ELF-1 (cell line): Measurements from ENCODE around the gene KRIT1.
"Not testable (repeated sequence)": the region's sequence is repeated elsewhere in the genome, so short reads cannot be mapped to it uniquely, and the experiment has no call there.

Experiments used
- DNase-seq: peaks from one replicate; pipeline ENCODE4 v3.0.0-alpha.2; 2016; ENCODE audit warnings: low read depth, low spot score

The KRIT1 gene

DNA sequence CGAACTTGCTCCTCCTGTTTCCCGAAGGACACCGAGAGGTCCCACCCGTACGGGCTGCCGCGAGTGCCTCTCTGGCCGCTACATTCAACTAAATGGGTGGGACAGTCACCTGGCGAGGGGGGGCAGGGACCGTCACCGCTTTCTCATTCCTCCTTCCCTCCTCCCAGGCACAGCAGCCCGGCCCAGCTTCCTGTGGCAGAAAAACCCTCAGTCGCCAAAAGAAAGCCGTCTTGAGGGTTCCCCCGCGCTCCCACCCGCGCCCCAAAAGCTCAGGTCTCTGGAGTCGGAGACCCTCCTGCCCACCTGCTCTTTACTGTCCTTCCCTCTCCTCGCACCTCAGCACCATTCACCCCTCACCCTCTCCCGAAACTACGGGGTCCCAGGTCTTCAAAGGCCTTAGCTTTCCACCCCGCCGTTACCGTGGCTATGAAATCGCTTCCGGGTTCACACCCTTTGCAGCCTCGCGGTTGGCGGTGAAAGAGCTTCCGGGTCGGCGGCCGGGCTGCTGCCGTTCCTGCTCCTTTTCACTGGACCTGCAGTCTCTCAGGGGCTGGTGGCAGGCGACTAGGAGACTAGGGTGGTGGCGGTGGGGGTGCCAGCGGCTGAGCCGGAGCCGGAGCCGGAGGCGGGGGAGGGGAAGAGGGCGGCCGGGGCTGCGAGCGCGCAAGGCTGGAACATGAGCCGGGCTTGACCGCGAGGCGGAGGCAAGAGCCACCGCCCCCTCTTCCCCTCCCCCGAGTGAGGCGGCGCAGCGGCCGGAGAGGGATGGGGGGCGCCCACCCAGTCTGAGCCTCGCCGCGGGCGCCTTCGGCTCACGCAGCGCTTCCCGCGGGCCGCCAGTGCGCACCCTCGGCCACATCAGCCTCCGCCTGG, at the start of gene KRIT1, which contains the start of gene ANKIB1:
KRIT1 (minus strand) TSS at position 428 of the 873 bp plus-strand sequence. CDS start 3,779 bp downstream, outside the sequence.
ANKIB1 (plus strand) TSS at position 488 of the 873 bp plus-strand sequence. CDS start 49,005 bp downstream, outside the sequence.
- DNase-seq = peak; percentile 91

DNA sequence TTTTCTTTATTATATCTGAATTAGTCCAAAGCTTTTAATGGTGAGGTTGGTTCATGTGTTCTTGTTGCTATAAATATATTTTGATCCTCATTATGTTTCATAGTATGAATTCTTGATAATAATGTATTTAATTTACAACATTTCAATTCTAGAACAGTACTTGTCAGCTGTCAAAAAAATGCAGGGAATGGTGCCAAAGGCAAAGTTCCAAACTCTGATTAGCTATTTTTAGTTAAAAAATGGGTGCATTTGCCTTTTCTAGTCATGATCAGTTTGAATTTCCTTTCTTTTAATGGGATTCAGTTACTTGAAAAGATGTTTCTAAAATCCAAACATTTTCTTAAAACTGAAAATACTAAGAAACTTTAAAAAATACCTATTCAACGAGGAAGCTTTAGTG, 49.7 kb upstream of the KRIT1 start:
- DNase-seq = no peak

DNA sequence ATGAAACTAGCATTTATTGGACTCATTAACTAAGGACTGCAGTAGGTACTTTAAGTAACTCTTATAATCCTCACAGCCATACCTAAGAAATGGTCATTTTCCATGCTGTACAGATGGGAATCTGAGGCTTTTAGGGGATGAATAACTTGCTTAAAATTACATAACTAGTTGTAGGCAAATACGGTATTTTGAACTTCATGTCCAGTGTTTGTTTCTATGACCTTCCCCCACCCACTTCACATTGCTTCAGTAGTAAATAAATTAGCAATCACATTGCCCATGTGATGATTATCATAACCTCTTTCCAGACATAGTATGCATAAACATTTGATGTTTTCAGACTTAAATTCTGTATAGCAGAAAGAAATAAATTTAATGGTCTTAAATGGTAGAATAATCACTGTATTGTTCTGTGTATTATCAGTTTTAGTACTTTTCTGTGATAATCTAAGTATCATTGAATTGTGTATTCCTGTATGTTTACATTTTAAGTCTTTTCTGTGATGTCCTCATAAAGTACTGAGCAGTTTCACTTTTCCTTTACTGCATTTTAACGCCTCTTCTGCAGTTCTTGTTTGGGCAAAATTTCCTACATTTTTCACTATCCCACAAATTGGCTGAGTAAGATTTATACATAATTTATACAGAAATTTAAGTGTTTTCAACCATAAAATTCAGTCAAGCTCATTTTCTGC, 48.3 kb upstream of the KRIT1 start:
- no peak for DNase-seq

DNA sequence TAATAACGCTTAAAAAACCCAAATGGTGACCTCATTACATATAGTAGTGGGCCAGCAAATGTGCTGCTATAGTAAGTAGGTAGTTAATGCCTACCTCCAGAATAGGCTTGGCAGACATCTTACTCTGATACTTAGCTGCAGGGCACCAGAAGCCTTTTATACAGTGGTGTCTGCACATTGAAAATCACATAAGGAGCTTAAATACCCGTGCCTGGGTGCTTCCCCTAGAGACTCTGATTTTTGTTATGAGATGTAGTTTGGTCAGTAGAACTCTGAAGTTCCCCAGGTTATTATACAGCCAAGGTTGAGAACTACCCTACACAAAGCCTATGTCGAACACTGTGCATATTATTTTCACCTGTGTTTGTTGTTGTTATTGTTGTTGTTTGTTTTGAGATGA, 47.3 kb upstream of the KRIT1 start:
- no peak for DNase-seq

DNA sequence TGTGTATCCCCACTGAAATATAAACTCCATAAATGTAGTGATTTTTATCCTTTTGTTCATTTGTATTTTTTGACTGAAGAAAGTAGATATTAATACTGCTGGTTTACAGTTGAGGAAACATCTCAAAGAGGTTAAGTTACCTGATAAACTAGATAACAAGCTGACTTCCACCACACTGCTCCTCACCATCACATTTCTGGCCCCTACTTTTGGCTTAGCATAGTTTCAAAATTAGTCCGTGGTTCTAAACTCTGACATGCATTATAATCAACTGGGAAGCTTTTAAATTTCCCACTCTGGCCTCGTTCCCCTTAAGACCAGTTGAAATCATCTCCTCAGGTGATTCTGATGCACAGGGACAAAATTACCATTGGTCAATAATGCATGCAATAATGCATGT, 43.6 kb upstream of the KRIT1 start:
- no peak for DNase-seq

DNA sequence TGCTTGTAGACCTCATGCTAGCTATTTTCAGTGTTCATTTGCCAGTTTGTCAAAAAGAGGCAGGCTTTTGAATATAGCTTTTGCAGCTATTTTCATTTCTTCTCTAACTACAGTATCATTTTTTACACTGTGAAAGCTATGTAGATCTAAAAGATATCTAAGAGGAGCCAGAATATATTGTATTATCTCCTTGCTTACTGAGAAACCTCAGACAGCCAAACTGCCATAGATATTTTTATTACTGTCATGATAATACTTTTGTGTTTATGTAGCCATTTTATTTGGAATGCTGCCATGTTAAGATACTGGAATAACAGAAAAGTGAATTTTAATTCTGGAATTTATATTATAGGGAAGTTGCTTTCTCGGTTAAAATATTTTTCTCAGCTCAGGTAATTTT, 37.2 kb upstream of the KRIT1 start:
- no peak for DNase-seq

DNA sequence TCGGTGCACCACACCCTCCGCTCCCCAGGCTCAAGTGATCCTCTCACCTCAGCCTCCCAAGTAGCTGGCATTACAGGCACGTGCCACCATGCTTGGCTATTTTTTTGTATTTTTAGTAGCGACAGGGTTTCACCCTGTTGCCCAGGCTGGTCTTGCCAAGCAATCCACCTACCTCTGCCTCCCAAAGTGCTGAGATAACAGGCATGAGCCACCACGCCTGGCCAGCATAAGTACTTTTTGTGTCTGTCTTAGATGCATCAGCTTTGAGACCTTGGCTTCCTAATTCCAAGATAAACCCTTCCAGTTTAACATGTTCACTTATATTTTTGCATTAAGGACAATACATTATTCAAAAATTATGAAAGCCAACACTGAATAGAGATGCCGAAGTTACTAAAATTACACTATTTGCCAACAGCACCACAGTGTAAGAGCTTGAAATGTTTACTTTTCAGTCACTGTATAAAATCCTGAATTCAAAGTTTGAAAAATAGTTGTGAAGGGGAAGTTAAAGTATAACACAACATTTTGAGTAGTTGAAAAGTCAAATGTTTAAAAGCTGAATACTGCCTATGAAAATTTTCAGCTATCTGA, 36.6 kb upstream of the KRIT1 start:
- no peak for DNase-seq

DNA sequence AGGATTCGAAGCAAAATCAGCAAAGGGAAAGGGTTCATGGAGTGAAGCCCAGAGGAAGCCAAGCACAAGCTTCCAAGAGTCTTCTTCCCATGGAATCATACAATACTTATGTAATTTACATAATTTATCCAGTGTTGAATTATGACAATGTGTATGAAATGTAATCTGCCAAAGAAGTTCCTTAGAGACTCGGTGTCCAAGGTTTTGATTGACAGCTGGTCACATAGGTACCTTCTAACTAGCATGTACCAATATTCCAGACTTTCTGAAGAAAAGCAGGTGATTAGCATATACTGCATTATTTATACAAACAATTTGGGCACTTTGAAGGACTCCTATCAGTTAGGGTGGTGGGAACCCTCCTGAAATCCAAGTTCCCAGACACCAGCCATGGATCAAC, 35.3 kb upstream of the KRIT1 start:
- no peak for DNase-seq

DNA sequence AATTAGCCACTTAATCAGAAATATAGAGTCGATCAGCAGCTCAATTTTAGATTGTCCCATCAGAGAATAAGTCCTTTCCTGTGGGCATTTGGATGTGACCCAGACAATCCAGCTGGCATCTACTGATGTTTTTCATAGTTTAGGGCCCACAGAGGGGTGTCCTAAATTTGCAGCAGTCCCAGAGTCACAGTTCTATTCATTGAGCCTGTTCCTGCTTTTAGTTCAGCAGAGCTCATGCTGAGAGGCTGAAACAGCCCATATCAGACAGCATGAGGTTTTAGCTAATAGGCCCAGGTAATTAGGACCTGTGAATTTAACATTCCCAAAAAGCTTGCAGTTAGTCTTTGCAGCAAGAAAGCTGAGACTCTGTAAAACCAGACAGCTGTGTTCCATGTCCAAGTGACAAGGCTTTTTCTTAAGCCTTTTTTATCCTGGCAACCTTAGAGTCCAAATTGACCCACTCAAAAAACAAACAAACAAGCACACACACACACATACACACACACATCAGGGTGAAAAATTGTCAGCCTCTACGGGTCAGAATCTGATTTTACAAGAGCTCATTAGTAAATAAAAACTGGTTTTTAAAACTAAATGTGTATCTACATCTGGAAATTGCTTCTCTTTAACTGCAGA, 33.8 kb upstream of the KRIT1 start:
- DNase-seq = peak; percentile 24

DNA sequence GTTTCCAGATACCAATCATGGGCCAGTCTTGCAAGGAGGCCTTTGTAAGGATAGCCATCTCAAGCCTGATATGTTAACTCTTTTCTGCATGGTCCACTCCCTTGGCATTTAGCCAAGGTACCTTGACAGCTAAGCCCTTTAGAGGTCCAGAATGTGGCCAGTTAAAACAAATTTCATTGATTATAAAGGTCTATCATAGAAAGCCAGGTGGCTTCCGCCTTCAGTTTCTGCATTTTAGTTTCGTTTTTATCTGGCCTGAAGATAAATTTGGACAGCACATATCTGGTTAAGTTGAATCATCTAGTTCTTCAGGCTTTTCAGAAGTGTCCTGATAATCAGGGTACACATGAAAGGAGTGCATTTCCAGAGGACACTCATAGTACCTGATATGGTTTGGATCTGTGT, 30.7 kb upstream of the KRIT1 start:
- no peak for DNase-seq

DNA sequence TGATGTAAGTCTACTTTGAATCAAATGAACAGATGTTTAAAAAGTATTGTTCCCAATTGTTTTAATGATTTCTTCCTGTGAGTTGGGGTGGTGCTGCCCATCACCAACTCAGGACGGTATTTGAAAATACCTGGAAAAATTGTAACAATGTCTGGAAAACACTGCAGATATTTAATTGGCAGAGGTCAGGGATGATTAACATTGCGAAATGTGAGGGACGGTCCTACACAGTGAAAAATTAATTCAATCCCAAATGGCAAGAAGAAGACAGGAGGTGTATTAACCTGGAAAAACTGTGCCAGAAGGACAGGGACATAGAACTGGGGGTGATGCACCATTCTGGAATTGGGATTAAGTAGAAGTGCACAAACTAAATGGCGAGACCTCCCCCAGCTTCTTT, 29.6 kb upstream of the KRIT1 start:
- DNase-seq = no peak

DNA sequence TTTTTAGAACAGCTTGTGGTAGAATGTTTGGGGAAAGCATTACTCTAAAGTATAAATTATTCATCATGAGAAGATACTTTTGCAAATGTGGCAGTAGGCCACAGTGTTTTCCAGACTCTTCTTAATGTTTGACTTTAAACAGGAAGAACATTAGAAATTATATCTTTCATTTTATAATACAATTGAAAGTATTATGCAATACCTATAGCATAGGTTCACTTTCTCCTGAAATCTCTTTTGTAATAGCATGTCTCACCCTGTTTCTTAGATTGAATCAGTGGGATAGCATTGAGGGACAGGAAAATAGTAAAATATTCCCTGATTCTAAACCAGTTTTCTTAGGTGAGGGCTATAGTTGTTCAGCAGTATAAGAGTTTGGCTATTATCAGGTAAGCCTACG, 23.2 kb upstream of the KRIT1 start:
- DNase-seq = no peak

DNA sequence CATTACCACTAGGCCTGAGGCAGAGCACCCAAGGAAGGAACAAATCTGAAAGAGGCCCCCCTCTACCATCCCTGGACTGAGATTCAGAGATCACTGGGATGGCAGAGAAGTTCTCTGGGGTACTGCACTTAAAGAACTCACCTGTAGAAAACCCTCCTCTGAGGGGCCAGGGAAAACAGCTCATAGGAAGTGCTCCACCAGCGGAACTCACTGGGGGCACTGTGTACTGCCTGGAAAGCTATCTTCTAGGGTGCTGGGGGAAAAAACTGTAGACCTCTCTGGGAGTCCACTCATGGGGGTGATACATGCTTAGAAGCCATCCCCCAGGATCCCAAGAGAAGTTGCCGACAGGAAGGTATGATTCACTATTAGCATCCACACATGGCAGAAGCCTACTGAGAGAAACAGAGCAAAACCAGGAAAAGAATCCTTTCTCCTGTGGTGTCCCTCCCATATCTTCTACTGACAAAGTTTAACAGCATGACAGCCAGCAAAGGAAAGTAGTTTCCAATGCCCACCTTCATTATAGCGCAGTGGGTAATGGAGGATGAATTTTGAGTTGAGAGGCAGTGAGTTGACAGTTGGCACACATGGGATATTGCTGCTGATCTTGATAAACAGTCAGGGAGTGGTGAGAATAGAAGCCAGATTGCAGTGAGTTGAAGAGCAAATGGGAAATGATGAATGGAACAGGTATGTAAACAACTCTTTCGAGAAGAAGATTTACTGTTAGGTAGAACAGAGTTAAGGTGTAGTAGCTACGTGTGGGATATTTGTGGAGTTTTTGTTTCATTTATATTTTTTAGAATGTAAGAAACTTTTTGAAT, 20.9 kb upstream of the KRIT1 start:
- no peak for DNase-seq

DNA sequence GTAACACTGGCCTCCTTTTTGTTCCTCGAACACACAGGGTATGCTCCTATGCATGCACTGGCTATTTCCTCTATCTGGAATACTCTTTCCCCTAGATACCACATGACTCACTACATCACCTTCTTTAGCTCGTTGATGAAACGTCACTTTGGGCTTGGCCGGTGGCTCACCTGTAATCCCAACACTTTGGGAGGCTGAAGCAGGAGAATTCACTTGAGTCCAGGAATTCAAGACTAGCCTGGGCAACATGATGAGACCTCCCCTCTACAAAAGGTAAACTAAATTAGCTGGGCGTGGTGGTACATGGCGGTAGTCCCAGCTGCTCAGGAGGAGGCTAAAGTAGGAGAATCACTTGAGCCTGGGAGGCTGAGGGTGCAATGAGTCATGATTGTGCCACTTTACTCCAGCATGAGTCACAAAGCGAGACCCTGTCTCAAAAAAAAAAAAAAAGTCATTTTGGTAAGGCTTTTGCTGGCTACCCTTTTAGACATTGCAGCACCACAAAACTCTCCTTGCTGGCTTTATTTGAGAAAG, 14.6 kb upstream of the KRIT1 start:
- DNase-seq = peak; percentile 14

DNA sequence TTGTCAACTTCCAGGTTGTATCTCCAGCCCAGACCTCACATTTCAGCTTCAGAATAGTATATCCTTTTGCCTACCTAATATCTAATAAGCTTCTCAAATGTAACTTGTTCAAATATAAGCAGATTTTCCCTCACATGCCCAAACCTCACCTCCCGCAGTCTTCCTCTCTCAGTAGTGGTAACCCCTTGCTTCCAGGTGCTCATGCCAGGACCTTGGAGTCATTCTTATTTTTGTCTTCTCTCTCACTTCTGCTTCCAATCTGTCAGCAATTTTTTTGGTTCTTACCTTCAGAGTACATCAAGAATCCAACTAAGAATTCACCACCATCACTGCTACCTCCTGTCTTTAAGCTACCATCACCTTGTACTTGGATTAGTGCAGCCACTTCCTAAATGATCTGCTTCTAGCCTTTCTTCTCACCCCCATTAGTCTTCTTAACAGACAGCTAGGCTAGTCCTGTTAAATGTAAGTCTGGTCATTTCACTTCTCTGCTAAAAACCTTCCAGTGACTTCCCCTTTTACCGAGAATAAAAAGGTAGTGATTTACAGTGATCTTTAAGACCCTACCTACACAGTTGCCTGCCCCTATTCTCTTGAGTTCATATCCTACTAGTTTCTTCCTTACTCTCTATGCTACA, 14.0 kb upstream of the KRIT1 start:
- no peak for DNase-seq

DNA sequence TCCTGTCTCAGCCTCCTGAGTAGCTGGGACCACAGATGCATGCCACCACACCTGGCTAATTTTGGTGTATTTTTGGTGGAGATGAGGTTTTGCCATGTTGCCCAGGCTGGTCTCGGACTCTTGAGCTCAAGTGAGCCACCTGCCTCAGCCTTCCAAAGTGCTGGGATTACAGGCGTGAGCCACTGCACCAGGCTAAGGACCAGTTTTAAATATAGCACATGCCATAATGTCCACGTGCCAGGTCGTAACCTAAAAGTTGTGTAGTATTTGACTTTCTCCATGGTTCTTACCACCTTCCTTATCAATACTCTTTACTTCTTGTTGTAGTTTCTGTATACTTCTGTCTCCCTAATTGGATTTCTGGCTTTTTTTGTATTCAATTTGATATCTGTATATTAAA, 13.3 kb upstream of the KRIT1 start:
- DNase-seq = no peak

DNA sequence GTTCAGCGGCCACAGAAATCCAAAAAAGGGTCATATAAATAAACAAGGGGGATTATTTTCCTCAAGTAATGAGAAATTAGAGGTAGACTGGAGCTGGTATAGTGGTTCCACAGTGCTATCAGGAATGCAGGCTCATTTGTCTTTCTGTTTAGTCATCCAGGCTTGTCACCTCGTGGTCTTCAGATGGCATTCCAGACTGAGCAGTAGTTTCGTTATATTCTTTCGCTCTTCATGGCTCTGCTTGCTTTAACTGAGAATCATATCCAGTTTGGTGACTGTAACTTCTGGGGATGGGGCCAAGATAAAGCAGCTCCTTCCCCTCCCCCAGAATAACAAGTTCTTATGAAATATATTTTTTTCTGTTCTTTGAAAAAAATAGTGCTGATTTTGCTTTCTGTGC, 9.6 kb upstream of the KRIT1 start:
- no peak for DNase-seq

DNA sequence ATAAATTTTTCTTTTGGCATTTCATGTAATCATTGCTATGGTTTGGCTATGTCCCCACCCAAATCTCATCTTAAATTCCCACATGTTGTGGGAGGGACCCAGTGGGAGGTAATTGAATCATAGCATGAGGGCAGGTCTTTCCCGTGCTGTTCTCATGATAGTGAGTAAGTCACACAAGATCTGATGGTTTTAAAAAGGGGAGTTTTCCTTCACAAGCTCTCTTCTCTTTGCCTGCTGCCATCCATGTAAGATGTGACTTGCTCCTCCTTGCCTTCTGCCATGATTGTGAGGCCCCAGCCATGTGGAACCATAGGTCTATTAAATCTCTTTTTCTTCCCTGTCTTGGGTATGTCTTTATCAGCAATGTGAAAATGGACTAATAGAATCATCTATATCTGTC, 9.1 kb upstream of the KRIT1 start:
- not testable (repeated sequence) for DNase-seq

DNA sequence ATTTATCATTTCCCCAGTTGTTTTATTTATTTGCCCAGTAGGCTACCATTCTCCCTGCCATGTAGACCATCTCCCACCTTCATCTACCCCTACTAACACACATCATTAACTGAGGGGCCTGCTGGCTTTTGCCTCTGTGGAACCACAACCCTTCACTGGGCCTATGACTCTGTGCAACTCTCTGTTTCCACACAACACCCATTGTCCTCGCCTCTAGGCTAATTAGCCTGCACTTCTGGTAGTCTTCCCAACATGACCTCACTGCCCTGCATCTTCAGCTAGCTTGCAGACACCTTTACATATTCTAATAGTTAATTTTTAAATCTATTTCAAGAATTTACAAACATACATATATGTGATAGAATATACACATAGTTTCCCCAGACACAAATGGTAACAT, 7.5 kb upstream of the KRIT1 start:
- no peak for DNase-seq

DNA sequence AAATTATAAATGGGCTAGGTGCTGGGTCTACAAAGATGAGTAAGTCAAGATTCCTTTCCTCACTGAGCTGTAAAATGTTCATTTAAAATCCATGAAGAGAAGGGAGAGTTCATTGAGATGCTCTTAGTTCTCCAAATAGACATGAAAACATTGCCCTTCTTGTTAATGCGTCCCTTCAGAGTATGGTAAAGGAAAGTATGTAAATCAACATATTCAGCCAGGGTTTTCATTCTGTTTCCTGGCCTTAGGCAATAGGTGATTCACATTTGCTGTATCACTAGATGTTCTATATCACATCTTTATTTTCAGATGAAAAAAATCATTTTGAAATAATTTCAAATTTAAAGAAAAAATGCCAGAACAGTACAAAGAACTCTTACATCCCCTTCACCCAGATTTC, 5.5 kb upstream of the KRIT1 start:
- DNase-seq = no peak
